GM19240 (cell line): ENCODE results near the gene FCRL4.
"Not testable (repeated sequence)": the region's sequence is repeated elsewhere in the genome, so short reads cannot be mapped to it uniquely, and the experiment has no call there.

Experiments used
- DNase-seq: peaks from one replicate; pipeline ENCODE4 v3.0.0; 2011; ENCODE audit warnings: low spot score; ENCODE audit not compliant: insufficient read length

The FCRL4 gene

GRCh38 chr1:157551694-157552693, 45.9 kb downstream of the FCRL4 start, which contains the start of gene FCRL5:
FCRL5 (minus strand) TSS chr1:157552515; CDS start chr1:157552362, 153 bp downstream.
- no peak for DNase-seq

GRCh38 chr1:157548081-157548480, 49.8 kb downstream of the FCRL4 start:
- not testable (repeated sequence) for DNase-seq

- no peak for DNase-seq
Measured at GRCh38 chr1:157542676-157543075, 55.2 kb downstream of the FCRL4 start.

GRCh38 chr1:157540852-157541251, 57.0 kb downstream of the FCRL4 start:
- no peak for DNase-seq

GRCh38 chr1:157540160-157540748, 57.6 kb downstream of the FCRL4 start:
- no peak for DNase-seq

- DNase-seq: no peak
Measured at GRCh38 chr1:157539568-157539967, 58.3 kb downstream of the FCRL4 start.

- DNase-seq: no peak
Measured at GRCh38 chr1:157532569-157532968, 65.3 kb downstream of the FCRL4 start.

GRCh38 chr1:157523774-157524493, 74.0 kb downstream of the FCRL4 start:
- DNase-seq: peak; percentile 56
